ENCODE data around the gene EPHB6.

The EPHB6 gene

GRCh38 chr7:142879060-142879459 is 24.2 kb downstream of the EPHB6 start:
- Histone ChIP-seq H3K27ac (ENCODE audit: low read depth, low read length) (no peak overlapping the region), H3K4me3 (ENCODE audit: low read depth, low read length) (no peak overlapping the region), H3K79me2 (ENCODE audit: control insufficient read depth, insufficient read depth, low read length, unreplicated experiment) (no peaks in the 10 kb centered on the region), H3K27me3 (ENCODE audit: insufficient read depth, low read length) (peaks cover 61% of the 10 kb centered on the region), H3K36me3 (ENCODE audit: insufficient read depth, low read length) (no peaks in the 10 kb centered on the region), H2AFZ (ENCODE audit: low read length, unreplicated experiment) (no peak overlapping the region), H3K4me1 (ENCODE audit: control insufficient read depth, insufficient read depth, low read length, unreplicated experiment) (no peaks in the 10 kb centered on the region)

- peaks cover 67% of the 10 kb centered on the region for H3K27me3 ChIP-seq (ENCODE audit: insufficient read depth, low read length)
- no peak overlapping the region for H3K4me3 ChIP-seq (ENCODE audit: low read depth, low read length)
- H3K79me2 ChIP-seq (ENCODE audit: control insufficient read depth, insufficient read depth, low read length, unreplicated experiment), result no peaks in the 10 kb centered on the region
- H3K27ac ChIP-seq (ENCODE audit: low read depth, low read length), result no peak overlapping the region
- H3K36me3 ChIP-seq (ENCODE audit: insufficient read depth, low read length), result no peaks in the 10 kb centered on the region
- H2AFZ ChIP-seq (ENCODE audit: low read length, unreplicated experiment), result no peak overlapping the region
- H3K4me1 ChIP-seq (ENCODE audit: control insufficient read depth, insufficient read depth, low read length, unreplicated experiment), result no peaks in the 10 kb centered on the region
Measured at GRCh38 chr7:142880876-142881505, 26.1 kb downstream of the EPHB6 start.

GRCh38 chr7:142881586-142882337 is 26.9 kb downstream of the EPHB6 start:
- H3K4me1 ChIP-seq (ENCODE audit: control insufficient read depth, insufficient read depth, low read length, unreplicated experiment), result no peaks in the 10 kb centered on the region
- H3K36me3 ChIP-seq (ENCODE audit: insufficient read depth, low read length), result no peaks in the 10 kb centered on the region
- H3K27me3 ChIP-seq (ENCODE audit: insufficient read depth, low read length), result peaks cover 67% of the 10 kb centered on the region
- no peak overlapping the region for H3K4me3 ChIP-seq (ENCODE audit: low read depth, low read length)
- H3K27ac ChIP-seq (ENCODE audit: low read depth, low read length), result no peak overlapping the region
- no peaks in the 10 kb centered on the region for H3K79me2 ChIP-seq (ENCODE audit: control insufficient read depth, insufficient read depth, low read length, unreplicated experiment)
- H2AFZ ChIP-seq (ENCODE audit: low read length, unreplicated experiment), result no peak overlapping the region

GRCh38 chr7:142882338-142882678 is 27.4 kb downstream of the EPHB6 start:
- H3K27ac ChIP-seq (ENCODE audit: low read depth, low read length), result no peak overlapping the region
- peaks cover 67% of the 10 kb centered on the region for H3K27me3 ChIP-seq (ENCODE audit: insufficient read depth, low read length)
- no peaks in the 10 kb centered on the region for H3K36me3 ChIP-seq (ENCODE audit: insufficient read depth, low read length)
- H2AFZ ChIP-seq (ENCODE audit: low read length, unreplicated experiment), result no peak overlapping the region
- H3K79me2 ChIP-seq (ENCODE audit: control insufficient read depth, insufficient read depth, low read length, unreplicated experiment), result no peaks in the 10 kb centered on the region
- H3K4me1 ChIP-seq (ENCODE audit: control insufficient read depth, insufficient read depth, low read length, unreplicated experiment), result no peaks in the 10 kb centered on the region
- no peak overlapping the region for H3K4me3 ChIP-seq (ENCODE audit: low read depth, low read length)

- no peak overlapping the region for H3K27ac ChIP-seq (ENCODE audit: low read depth, low read length)
- H3K4me1 ChIP-seq (ENCODE audit: control insufficient read depth, insufficient read depth, low read length, unreplicated experiment), result no peaks in the 10 kb centered on the region
- no peaks in the 10 kb centered on the region for H3K36me3 ChIP-seq (ENCODE audit: insufficient read depth, low read length)
- no peaks in the 10 kb centered on the region for H3K79me2 ChIP-seq (ENCODE audit: control insufficient read depth, insufficient read depth, low read length, unreplicated experiment)
- H2AFZ ChIP-seq (ENCODE audit: low read length, unreplicated experiment), result no peak overlapping the region
- H3K27me3 ChIP-seq (ENCODE audit: insufficient read depth, low read length), result peaks cover 59% of the 10 kb centered on the region
- H3K4me3 ChIP-seq (ENCODE audit: low read depth, low read length), result no peak overlapping the region
Measured at GRCh38 chr7:142883145-142883544, 28.3 kb downstream of the EPHB6 start.

GRCh38 chr7:142883571-142884285 is 28.9 kb downstream of the EPHB6 start:
- Histone ChIP-seq H2AFZ (ENCODE audit: low read length, unreplicated experiment) (no peak overlapping the region), H3K27me3 (ENCODE audit: insufficient read depth, low read length) (peaks cover 55% of the 10 kb centered on the region)

GRCh38 chr7:142884286-142884640 is 29.4 kb downstream of the EPHB6 start:
- H3K27me3 ChIP-seq (ENCODE audit: insufficient read depth, low read length), result peaks cover 49% of the 10 kb centered on the region
- no peaks in the 10 kb centered on the region for H3K4me1 ChIP-seq (ENCODE audit: control insufficient read depth, insufficient read depth, low read length, unreplicated experiment)

More at GRCh38 chr7:142883571-142884285, 28.9 kb downstream of the EPHB6 start:
- no peak overlapping the region for H3K4me3 ChIP-seq (ENCODE audit: low read depth, low read length)
- no peak overlapping the region for H3K27ac ChIP-seq (ENCODE audit: low read depth, low read length)
- H3K79me2 ChIP-seq (ENCODE audit: control insufficient read depth, insufficient read depth, low read length, unreplicated experiment), result no peaks in the 10 kb centered on the region
- H3K36me3 ChIP-seq (ENCODE audit: insufficient read depth, low read length), result no peaks in the 10 kb centered on the region
- H3K4me1 ChIP-seq (ENCODE audit: control insufficient read depth, insufficient read depth, low read length, unreplicated experiment), result no peaks in the 10 kb centered on the region

GRCh38 chr7:142885311-142886230 is 30.7 kb downstream of the EPHB6 start, which contains the start of gene TRPV6:
TRPV6 (minus strand) TSS chr7:142885745.
- H3K4me1 ChIP-seq (ENCODE audit: control insufficient read depth, insufficient read depth, low read length, unreplicated experiment), result no peaks in the 10 kb centered on the region
- H2AFZ ChIP-seq (ENCODE audit: low read length, unreplicated experiment), result no peak within 1 kb of the TSS
- H3K36me3 ChIP-seq (ENCODE audit: insufficient read depth, low read length), result no peaks in the 10 kb centered on the region
- H3K4me3 ChIP-seq (ENCODE audit: low read depth, low read length), result no peak within 1 kb of the TSS
- H3K27ac ChIP-seq (ENCODE audit: low read depth, low read length), result no peak within 1 kb of the TSS
- no peaks in the 10 kb centered on the region for H3K79me2 ChIP-seq (ENCODE audit: control insufficient read depth, insufficient read depth, low read length, unreplicated experiment)
- peaks cover 36% of the 10 kb centered on the region for H3K27me3 ChIP-seq (ENCODE audit: insufficient read depth, low read length)

More at GRCh38 chr7:142884286-142884640, 29.4 kb downstream of the EPHB6 start:
- Histone ChIP-seq H3K4me3 (ENCODE audit: low read depth, low read length) (no peak overlapping the region), H3K27ac (ENCODE audit: low read depth, low read length) (no peak overlapping the region), H3K79me2 (ENCODE audit: control insufficient read depth, insufficient read depth, low read length, unreplicated experiment) (no peaks in the 10 kb centered on the region), H2AFZ (ENCODE audit: low read length, unreplicated experiment) (no peak overlapping the region), H3K36me3 (ENCODE audit: insufficient read depth, low read length) (no peaks in the 10 kb centered on the region)

GRCh38 chr7:142886866-142887265 is 32.0 kb downstream of the EPHB6 start:
- H3K27me3 ChIP-seq (ENCODE audit: insufficient read depth, low read length), result peaks cover 30% of the 10 kb centered on the region
- H3K79me2 ChIP-seq (ENCODE audit: control insufficient read depth, insufficient read depth, low read length, unreplicated experiment), result no peaks in the 10 kb centered on the region

More at GRCh38 chr7:142886866-142887265, 32.0 kb downstream of the EPHB6 start:
- Histone ChIP-seq H3K4me1 (ENCODE audit: control insufficient read depth, insufficient read depth, low read length, unreplicated experiment) (no peaks in the 10 kb centered on the region), H3K4me3 (ENCODE audit: low read depth, low read length) (no peak overlapping the region), H3K27ac (ENCODE audit: low read depth, low read length) (no peak overlapping the region), H3K36me3 (ENCODE audit: insufficient read depth, low read length) (no peaks in the 10 kb centered on the region), H2AFZ (ENCODE audit: low read length, unreplicated experiment) (no peak overlapping the region)
